ENCODE data around the gene SLC8B1. TPM values are rescaled to one million over a fixed set of nuclear protein-coding genes. Genes with fewer than 3 reads are reported as not detected.

The SLC8B1 gene
- total RNA-seq, 1 experiment from 2014 or later = 5.2 TPM

- peak; percentile 39 for DNase-seq (ENCODE audit: low read depth)
Measured at GRCh38 chr12:113322343-113322742, 12.6 kb downstream of the SLC8B1 start.

DNA sequence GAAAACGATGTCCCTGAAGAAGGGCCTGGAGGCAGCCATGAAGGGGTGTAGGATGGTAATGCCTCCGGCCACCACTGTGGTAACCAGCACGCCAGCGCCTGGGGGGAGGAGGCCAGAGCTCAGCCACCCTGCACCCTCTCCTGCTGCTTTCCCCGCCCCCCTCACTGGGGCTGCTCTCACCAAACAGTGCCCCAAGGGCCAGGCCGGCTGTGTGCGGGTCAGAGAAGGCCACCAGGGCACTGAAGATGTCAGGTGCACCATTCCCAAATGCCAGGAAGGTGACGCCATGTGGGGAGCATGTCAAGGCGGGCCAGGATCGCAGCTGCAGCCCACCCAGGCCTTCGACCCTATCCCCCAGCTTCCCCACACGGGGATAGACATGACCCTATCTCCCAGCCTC is 14.5 kb downstream of the SLC8B1 start:
- DNase-seq (ENCODE audit: low read depth) = no peak

- no peak for DNase-seq (ENCODE audit: low read depth)
Measured at GRCh38 chr12:113318900-113319628, 15.8 kb downstream of the SLC8B1 start.

DNA sequence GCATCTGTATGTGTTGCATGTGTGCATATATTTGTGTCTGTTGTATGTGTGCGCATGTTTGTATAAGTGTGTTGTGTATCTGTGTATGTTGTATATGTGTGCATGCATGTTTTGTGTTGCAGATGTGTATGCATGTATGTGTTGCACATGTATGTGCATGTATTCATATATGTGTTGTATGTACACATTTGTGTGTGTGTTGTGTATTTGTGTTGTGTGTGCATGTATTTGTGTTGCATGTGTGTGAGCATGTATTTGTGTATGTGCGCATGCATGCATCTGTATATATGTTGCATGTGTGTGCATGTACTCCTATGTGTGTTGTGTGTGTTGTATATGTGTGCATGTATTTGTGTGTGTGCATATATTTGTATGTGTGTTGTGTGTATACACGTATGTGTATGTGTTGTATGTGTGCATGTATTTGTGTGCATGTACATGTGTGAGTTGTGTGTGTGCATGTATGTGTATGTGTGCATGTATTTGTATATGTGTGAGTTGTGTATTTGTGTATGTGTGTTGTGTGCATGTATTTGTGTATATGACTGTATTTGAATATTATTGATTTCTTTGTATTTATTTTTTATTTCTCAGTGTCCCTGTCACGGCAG is 16.8 kb downstream of the SLC8B1 start:
- no peak for DNase-seq (ENCODE audit: low read depth)

GRCh38 chr12:113317122-113317521 is 17.8 kb downstream of the SLC8B1 start:
- no peak for DNase-seq (ENCODE audit: low read depth)

GRCh38 chr12:113316155-113316554 is 18.8 kb downstream of the SLC8B1 start:
- DNase-seq (ENCODE audit: low read depth) = no peak

DNA sequence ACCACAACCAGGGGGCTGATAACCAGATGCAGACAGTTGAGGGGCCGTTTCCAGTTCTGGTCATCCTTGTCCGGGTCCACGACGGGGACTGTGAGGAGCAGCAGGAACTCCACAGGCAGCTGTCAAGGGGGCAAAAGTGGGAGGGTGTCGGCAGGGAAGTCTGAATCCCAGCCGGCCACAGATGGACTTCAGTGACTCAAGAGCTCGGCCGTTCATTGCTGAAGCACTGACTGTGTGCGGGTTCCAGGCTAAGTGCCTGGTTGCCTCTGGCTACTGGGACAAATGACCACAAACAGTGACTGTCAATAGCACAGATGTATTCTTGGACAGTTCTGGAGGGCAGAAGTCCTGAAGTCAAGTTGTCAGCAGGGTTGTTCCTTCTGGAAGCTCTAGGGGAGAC is 19.6 kb downstream of the SLC8B1 start:
- DNase-seq (ENCODE audit: low read depth) = no peak

- no peak for DNase-seq (ENCODE audit: low read depth)
Measured at GRCh38 chr12:113314121-113314529, 20.8 kb downstream of the SLC8B1 start.

DNA sequence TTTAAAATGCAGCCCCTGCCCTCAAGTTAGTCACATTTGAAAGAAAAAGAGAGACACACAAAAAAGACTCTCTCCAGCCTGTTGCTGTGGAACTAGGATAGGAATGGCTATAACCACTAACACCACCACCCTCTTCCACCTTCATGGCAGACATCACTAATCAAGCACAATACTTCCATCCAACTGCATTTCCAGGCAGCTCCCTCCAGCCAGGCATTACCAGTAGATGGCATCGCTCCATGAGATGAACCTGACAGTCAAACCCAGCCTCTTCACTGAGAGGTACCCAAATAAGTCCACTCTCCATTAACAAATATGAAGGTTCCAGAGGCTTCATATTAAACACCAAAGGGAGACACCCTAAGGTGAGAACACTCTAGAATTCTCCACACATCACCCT is 24.4 kb downstream of the SLC8B1 start:
- peak; percentile 35 for DNase-seq (ENCODE audit: low read depth)

GRCh38 chr12:113306382-113306781 is 28.5 kb downstream of the SLC8B1 start:
- peak; percentile 27 for DNase-seq (ENCODE audit: low read depth)

GRCh38 chr12:113305281-113305856 is 29.5 kb downstream of the SLC8B1 start:
- DNase-seq (ENCODE audit: low read depth) = peak; percentile 28

GRCh38 chr12:113302886-113303640 is 31.8 kb downstream of the SLC8B1 start:
- DNase-seq (ENCODE audit: low read depth) = no peak

GRCh38 chr12:113302466-113302865 is 32.4 kb downstream of the SLC8B1 start:
- no peak for DNase-seq (ENCODE audit: low read depth)

DNA sequence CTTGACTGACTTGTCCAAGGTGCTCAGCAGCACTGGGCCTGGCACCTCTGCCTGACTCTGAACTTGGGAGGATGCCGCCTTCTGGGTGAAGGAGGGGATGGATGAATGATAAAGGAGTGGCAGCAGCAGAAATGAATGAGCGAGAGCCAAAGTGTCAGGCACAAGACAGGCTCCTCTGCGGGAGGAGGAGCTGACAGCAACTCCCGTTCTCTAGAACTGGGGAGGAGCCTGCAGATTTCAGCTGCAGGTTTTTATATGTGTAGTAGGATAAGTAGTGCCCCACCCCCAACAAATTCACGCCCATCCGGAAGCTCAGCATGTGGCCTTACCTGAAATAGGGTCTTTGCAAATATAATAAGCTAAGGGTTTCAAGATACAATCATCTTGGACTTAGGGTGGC is 33.1 kb downstream of the SLC8B1 start:
- no peak for DNase-seq (ENCODE audit: low read depth)

GRCh38 chr12:113299619-113300237 is 35.2 kb downstream of the SLC8B1 start:
- DNase-seq (ENCODE audit: low read depth) = peak; percentile 88

GRCh38 chr12:113298861-113299545 is 35.9 kb downstream of the SLC8B1 start:
- DNase-seq (ENCODE audit: low read depth) = peak; percentile 59

- no peak for DNase-seq (ENCODE audit: low read depth)
Measured at GRCh38 chr12:113298472-113298817, 36.5 kb downstream of the SLC8B1 start.

DNA sequence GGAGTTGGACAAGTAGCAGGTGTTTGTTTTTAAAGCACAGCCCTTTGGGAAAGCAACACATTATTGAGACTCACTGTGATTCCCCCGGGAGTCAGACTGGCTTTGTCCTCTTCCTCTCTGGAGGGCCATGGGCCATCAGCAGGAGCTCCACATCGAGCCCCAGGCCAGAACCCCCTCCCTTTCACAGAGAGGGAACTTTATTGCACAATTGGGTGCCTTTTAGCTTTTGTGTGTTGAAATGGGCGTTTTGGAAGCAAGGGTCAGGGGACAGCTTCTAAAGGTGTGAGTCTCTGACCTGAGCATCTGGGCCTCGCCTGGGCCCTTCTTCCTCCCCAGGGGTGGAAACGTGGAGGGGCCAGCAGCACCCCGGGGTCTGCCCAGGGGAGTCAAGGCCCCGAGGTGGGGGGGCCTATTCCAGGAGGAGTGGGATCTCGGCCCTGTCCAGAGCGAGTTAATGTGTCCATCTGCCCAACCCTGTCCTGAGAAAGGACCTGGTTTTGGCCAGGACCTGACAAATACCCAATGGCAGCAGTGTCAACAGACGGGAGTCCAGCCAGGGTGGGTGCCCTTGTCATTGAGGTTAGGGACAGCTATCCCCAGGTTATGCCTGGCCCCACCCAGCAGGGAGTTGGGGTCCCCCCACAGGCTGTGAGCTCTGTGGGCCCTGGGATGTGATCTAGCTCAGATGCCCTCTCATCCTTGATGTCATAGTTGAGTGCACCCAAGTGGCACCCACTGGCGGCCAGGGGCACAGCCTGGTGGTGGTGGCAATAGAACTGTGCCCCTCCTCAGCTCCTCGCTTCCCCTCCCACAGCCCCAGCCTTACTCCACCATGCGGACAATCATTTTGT is 37.1 kb downstream of the SLC8B1 start:
- DNase-seq (ENCODE audit: low read depth) = no peak

- DNase-seq (ENCODE audit: low read depth) = no peak
Measured at GRCh38 chr12:113297214-113297587, 37.7 kb downstream of the SLC8B1 start.

- no peak for DNase-seq (ENCODE audit: low read depth)
Measured at GRCh38 chr12:113296557-113297213, 38.2 kb downstream of the SLC8B1 start.
